Spinal cord (tissue), 10 donors: ENCODE results near the gene MYOM1. TPM values are rescaled to one million over a fixed set of nuclear protein-coding genes. Genes with fewer than 3 reads are reported as not detected.
A peak's percentile ranks its signal among the peaks of the same experiment; 100 is the strongest.

Experiments used
- DNase-seq, 6 donors: peaks; one replicate each; pipeline versions ENCODE4 v3.0.0 to v3.0.0-alpha.2; 2013 to 2015; ENCODE audit warnings: low spot score in 6 of 6, low read depth in 4 of 6
- H3K27ac ChIP-seq: one replicate; pipeline ENCODE4 v1.5.1; 2013; ENCODE audit warnings: low read depth, low read length, control low read depth
- H3K27me3 ChIP-seq: one replicate; pipeline ENCODE4 v1.6.1; 2013; ENCODE audit warnings: low read length; ENCODE audit not compliant: control insufficient read depth, insufficient read depth
- H3K36me3 ChIP-seq: one replicate; pipeline ENCODE4 v1.6.1; 2013; ENCODE audit warnings: low read length; ENCODE audit not compliant: control insufficient read depth, insufficient read depth
- H3K4me1 ChIP-seq: one replicate; pipeline ENCODE4 v1.6.1; 2013; ENCODE audit warnings: low read length; ENCODE audit not compliant: control insufficient read depth, insufficient read depth
- H3K4me3 ChIP-seq: one replicate; pipeline ENCODE4 v1.5.1; 2013; ENCODE audit warnings: low read depth, low read length, control low read depth
- H3K9me3 ChIP-seq: one replicate; pipeline ENCODE4 v1.6.1; 2013; ENCODE audit warnings: low read length; ENCODE audit not compliant: control insufficient read depth, insufficient read depth
- WGBS: methylation state at CpG from one replicate; pipeline ENCODE4 v1.1.5; 2013; ENCODE audit warnings: missing lambda C conversion rate; ENCODE audit not compliant: insufficient coverage; 5-methylcytosine and 5-hydroxymethylcytosine counted together
- polyA plus RNA-seq, 2 donors: library from polyadenylated mRNA; unstranded; fragments of 120-200 nt; gene quantifications; one replicate each; pipeline ENCODE4 v1.2.1, GENCODE V29; 2013; ENCODE audit not compliant: insufficient read length in 2 of 2
- total RNA-seq, 2 donors: library from RNA; depleted of rRNA in 1 of 2; stranded (reverse); fragments of 120-200 nt in 1 of 2; fragments of >200 nt in 1 of 2; gene quantifications; one replicate each; pipeline versions ENCODE4 v1.2.3 to v1.2.4, GENCODE V29; 2013 to 2014
- donor health status: healthy.

MYOM1 gene
- total and polyA plus RNA-seq, 4 donors: 9.2 to 15.4 (median 9.7) TPM

- WGBS: under 1% methylated on average over 79 of the region's 84 CpGs
- H3K36me3 ChIP-seq: peaks cover 7% of the 10 kb centered on the region
- no peaks in the 10 kb centered on the region for H3K27me3 ChIP-seq
- no peaks in the 10 kb centered on the region for H3K9me3 ChIP-seq
- H3K4me1 ChIP-seq: no peaks in the 10 kb centered on the region
- H3K4me3 ChIP-seq: peak within 1 kb of the TSS; percentile 92
- peak in 4 of 6 donors; percentile 65 to 93 (median 82) for DNase-seq
- H3K27ac ChIP-seq: peak within 1 kb of the TSS; percentile 93
Measured at GRCh38 chr18:3261373-3262233, 41.8 kb upstream of the MYOM1 start, which contains the start of gene MYL12B. MYL12B (plus strand) TSS chr18:3262133; CDS start chr18:3272899, 10,766 bp downstream.

GRCh38 chr18:3260995-3261372, 41.2 kb upstream of the MYOM1 start:
- Histone ChIP-seq H3K27ac (peak overlapping the region; percentile 93), H3K36me3 (peaks cover 7% of the 10 kb centered on the region), H3K4me3 (peak overlapping the region; percentile 92), H3K27me3 (no peaks in the 10 kb centered on the region), H3K9me3 (no peaks in the 10 kb centered on the region), H3K4me1 (no peaks in the 10 kb centered on the region)
- WGBS: no CpG with 5 or more reads among the region's 5 CpGs
- DNase-seq: no peak

- WGBS: 92% methylated on average over 2 of the region's 2 CpGs
- peaks cover 9% of the 10 kb centered on the region for H3K36me3 ChIP-seq
- no peak for DNase-seq
- H3K9me3 ChIP-seq: no peaks in the 10 kb centered on the region
- peak overlapping the region; percentile 59 for H3K27ac ChIP-seq
- H3K27me3 ChIP-seq: no peaks in the 10 kb centered on the region
- no peaks in the 10 kb centered on the region for H3K4me1 ChIP-seq
- no peak overlapping the region for H3K4me3 ChIP-seq
Measured at GRCh38 chr18:3257627-3258120, 37.9 kb upstream of the MYOM1 start.

- 63% methylated on average over 2 of the region's 5 CpGs for WGBS
- peak overlapping the region; percentile 59 for H3K27ac ChIP-seq
Measured at GRCh38 chr18:3256693-3257626, 37.2 kb upstream of the MYOM1 start.

GRCh38 chr18:3255611-3256165, 35.9 kb upstream of the MYOM1 start:
- no peak overlapping the region for H3K27ac ChIP-seq
- peaks cover 9% of the 10 kb centered on the region for H3K36me3 ChIP-seq
- no peaks in the 10 kb centered on the region for H3K27me3 ChIP-seq
- no peaks in the 10 kb centered on the region for H3K4me1 ChIP-seq
- no peak for DNase-seq
- WGBS: no CpG with 5 or more reads among the region's 5 CpGs
- no peaks in the 10 kb centered on the region for H3K9me3 ChIP-seq
- no peak overlapping the region for H3K4me3 ChIP-seq

More at GRCh38 chr18:3256693-3257626, 37.2 kb upstream of the MYOM1 start:
- no peak for DNase-seq
- no peaks in the 10 kb centered on the region for H3K27me3 ChIP-seq
- H3K4me1 ChIP-seq: no peaks in the 10 kb centered on the region
- H3K9me3 ChIP-seq: no peaks in the 10 kb centered on the region
- peaks cover 9% of the 10 kb centered on the region for H3K36me3 ChIP-seq
- no peak overlapping the region for H3K4me3 ChIP-seq

- Histone ChIP-seq H3K27ac (no peak overlapping the region), H3K36me3 (peaks cover 9% of the 10 kb centered on the region), H3K9me3 (no peaks in the 10 kb centered on the region), H3K4me1 (no peaks in the 10 kb centered on the region), H3K27me3 (no peaks in the 10 kb centered on the region), H3K4me3 (no peak overlapping the region)
- WGBS: 100% methylated on average over 3 of the region's 4 CpGs
- no peak for DNase-seq
Measured at GRCh38 chr18:3254725-3255124, 35.0 kb upstream of the MYOM1 start.

GRCh38 chr18:3252843-3253242, 33.1 kb upstream of the MYOM1 start:
- no CpG with 5 or more reads among the region's 1 CpG for WGBS

GRCh38 chr18:3251963-3252277, 32.2 kb upstream of the MYOM1 start:
- no peaks in the 10 kb centered on the region for H3K9me3 ChIP-seq
- no peak for DNase-seq
- no peaks in the 10 kb centered on the region for H3K27me3 ChIP-seq
- no peak overlapping the region for H3K27ac ChIP-seq
- peaks cover 9% of the 10 kb centered on the region for H3K4me1 ChIP-seq
- H3K36me3 ChIP-seq: peaks cover 6% of the 10 kb centered on the region
- no peak overlapping the region for H3K4me3 ChIP-seq
- 100% methylated on average over 1 of the region's 3 CpGs for WGBS

More at GRCh38 chr18:3252843-3253242, 33.1 kb upstream of the MYOM1 start:
- no peak for DNase-seq
- H3K4me3 ChIP-seq: no peak overlapping the region
- H3K36me3 ChIP-seq: peaks cover 8% of the 10 kb centered on the region
- H3K4me1 ChIP-seq: peaks cover 4% of the 10 kb centered on the region
- no peaks in the 10 kb centered on the region for H3K27me3 ChIP-seq
- no peak overlapping the region for H3K27ac ChIP-seq
- H3K9me3 ChIP-seq: no peaks in the 10 kb centered on the region

GRCh38 chr18:3251249-3251962, 31.6 kb upstream of the MYOM1 start:
- Histone ChIP-seq H3K27ac (no peak overlapping the region), H3K4me1 (peaks cover 14% of the 10 kb centered on the region)
- no peak for DNase-seq

More at GRCh38 chr18:3251249-3251962, 31.6 kb upstream of the MYOM1 start:
- H3K4me3 ChIP-seq: no peak overlapping the region
- 100% methylated on average over 1 of the region's 8 CpGs for WGBS
- H3K9me3 ChIP-seq: no peaks in the 10 kb centered on the region
- no peaks in the 10 kb centered on the region for H3K27me3 ChIP-seq
- peaks cover 5% of the 10 kb centered on the region for H3K36me3 ChIP-seq
